ENCODE data around the gene HMSD.

HMSD gene

GRCh38 chr18:63994783-63995399 lies 45.8 kb downstream of the HMSD start:
- no peak for DNase-seq (ENCODE audit: low read depth)

DNA sequence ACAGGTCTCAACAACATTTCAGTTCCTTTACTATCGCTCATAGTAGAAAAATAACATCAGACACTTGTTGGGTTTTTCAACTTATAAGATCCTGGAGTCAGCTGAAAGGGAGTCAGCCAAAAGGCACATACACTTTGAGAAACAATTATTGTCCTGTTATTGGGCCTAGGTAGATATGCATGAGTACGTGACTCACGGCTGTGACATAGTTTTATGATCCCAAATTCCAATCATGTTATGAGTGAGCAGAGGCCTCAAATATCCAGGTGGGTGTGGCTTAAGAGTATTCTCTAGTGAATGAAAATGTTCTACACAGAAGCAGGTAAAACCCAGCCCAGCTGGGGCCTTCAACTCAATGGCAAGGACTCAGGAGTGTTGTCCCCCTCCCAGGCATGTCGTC lies 47.9 kb downstream of the HMSD start:
- DNase-seq (ENCODE audit: low read depth), result no peak

GRCh38 chr18:63997606-63998005 lies 48.5 kb downstream of the HMSD start:
- DNase-seq (ENCODE audit: low read depth), result no peak

DNA sequence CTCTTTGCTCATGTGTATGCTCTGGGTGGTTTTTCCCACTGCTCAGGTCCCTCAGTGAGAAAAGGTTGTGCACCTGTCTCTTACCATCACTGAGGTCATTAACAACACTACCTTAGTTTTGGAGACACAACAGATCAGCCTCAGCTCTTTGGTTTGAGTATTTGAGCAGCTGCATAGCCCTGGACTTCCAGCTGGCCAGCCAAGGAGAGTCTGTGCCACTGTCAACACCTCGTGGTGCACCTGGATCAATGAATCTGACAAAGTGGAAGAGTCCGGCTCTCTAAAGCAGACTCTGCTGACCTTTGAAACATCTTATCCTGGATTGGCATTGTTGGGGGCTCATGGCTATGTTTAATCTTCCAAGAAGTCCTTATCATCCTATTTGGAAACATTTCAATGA lies 50.8 kb downstream of the HMSD start:
- DNase-seq (ENCODE audit: low read depth), result no peak

GRCh38 chr18:64002581-64002980 lies 53.5 kb downstream of the HMSD start:
- no peak for DNase-seq (ENCODE audit: low read depth)

- DNase-seq (ENCODE audit: low read depth), result no peak
These were observed 60.2 kb downstream of the HMSD start for GRCh38 chr18:64009305-64009704.
